Tongue (tissue), 2 donors: ENCODE results near the gene TSPAN32. TPM values are rescaled to one million over a fixed set of nuclear protein-coding genes. Genes with fewer than 3 reads are reported as not detected.
A peak's percentile ranks its signal among the peaks of the same experiment; 100 is the strongest.
"Not testable (repeated sequence)": the region's sequence is repeated elsewhere in the genome, so short reads cannot be mapped to it uniquely, and the experiment has no call there.

ENCODE experiments used
- DNase-seq: peaks from one replicate; pipeline ENCODE4 v3.0.0-alpha.2; 2015
- total RNA-seq: library from RNA; depleted of rRNA; stranded (reverse); fragments of >200 nt; gene quantifications from one replicate; pipeline ENCODE4 v1.2.3, GENCODE V29; 2014

The TSPAN32 gene
- total RNA-seq, 1 donor from 2014 or later = 2.1 TPM

DNA sequence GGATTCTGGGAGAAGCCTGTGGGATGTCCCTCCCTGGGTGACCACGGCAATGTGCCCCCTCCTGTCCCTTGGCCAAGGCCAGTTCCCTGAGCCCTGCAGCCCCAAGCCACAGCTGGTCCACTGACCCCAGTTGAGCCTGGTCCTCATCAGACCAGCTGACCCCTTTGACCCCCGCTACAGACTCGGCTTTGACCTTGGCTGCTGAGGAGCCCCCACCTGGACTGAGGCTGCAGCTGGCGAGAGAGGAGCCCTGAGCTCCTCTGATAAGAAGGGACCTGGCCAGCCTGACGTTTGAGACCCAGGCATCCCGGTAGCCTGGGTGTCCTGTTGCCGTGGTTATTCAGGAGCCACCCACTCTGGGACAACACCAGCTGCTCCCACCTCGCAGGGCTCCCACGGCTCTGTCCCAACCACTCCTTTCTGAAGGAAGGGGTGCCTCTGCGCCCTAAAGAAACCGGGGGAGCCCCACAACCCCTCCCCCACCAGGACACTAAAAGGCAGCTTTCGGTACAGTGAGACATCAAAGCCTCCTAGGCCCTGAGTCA is 34.4 kb upstream of the TSPAN32 start:
- no peak for DNase-seq

DNA sequence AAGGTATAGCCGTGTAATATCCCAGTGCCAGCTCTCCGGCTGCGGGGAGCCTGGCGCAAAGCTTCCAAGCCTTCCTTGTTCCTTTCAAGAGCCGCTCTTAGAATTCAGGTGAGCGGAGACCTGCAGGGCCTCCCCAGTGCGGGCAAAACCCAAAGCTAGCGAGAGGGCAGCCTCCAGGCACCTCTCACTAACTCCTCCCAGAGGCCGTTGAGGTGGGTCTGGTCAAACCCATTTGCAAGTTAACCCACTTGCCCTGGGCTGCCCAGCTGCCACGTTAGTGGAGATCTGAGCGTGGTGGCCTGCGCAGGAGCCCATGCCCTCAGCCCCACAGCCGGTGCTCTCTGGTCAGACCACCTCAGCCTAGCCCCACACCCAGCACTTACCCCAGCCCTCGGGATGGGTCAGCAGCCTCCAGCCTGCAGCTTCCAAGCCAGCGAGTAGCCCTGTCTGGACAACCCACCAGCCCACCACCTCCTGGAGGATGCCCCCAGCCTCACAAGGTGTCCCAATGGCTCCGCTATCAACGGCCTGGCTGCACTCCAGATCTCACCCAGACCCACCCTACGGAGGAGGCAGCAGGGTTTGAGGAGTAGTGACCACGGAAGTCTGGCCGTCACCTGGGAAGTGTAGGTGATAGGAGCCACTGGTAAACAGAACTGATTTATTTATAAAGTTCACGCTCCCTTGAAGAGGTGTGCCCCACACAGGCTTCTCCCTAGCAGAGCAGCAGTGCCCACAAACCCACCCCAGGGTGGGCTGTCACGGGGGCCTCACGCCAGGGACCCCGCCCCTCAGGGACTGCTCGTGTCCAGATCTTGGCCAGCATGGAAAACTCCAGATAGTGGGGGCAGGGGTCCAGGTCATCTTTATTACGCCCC is 33.7 kb upstream of the TSPAN32 start:
- no peak for DNase-seq

DNA sequence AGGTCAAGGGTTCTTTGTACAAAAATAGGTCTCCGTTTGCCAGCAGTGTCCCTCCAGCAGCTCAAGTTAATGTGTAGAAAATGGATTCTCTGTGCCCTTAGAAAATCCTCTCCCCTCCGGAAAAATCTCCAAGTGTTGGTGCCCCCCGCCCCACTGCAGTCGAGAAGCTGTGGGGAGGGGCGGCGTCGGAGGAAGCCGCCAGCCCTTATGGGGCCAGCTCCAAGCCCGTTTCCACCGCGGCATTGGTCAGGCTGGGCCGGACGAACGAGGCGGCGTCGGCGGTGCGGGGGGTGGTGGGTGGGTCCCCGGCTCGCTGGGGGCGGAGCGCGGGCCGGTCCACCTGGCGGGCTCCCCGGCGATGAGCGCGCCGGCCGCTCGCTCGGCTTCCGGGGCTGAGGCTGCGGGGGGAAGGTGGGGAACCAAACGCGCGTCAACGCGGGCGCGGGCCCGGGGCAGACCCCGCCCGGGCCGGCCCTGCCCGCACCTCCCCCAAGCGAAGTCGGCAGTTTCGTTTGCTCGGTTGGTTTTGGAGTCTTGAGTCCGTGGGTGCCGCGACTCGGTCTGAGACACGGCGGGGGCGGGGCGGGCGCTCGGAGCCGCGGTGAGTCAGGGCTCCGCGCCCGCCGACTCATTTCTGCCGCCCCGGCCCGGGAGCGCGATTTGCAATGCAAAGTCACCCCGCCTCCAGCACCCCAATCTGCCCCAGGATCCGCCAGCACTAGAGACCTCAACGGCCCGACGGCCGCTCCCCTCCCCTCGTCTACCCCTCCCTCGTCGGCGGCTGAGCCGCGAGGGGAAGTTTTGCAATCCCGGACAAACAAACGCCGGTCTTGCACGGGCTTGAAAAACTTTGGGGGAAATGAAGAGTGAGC is 32.8 kb upstream of the TSPAN32 start:
- peak; percentile 45 for DNase-seq

DNA sequence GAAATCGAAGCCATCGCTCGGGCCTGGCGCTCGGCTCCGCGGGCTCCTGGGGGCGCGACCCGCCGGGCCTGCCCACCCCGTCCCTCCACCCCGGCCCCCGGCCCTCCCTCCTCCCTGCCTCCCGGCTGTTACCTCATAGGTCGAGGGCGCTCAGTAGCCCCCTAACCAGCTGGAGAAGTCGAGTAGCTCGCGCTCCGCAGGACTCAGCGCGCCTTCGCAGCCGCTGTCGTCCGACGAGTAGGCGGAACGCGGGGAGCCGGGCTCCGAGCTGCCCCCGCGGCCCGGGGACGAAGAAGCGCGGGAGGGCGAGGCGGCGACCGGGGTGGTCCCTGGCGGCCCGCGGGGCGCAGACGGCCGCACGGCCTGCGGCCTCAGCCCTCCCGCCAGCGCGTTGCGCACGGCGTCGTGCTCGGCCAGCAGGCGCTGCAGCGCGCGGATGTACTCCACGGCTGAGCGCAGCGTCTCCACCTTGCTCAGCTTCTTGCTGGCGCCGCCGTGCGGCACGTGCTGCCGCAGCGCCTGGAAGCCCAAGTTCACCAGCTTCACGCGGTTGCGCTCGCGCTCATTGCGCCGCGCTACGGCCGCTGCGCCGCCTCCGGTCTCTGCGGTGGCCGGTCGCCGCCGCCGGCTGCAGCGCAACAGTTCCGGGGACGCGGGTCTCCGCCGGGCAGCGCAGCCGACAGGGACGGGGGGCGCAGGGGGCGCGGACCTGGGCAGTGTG is 32.1 kb upstream of the TSPAN32 start:
- peak; percentile 82 for DNase-seq

DNA sequence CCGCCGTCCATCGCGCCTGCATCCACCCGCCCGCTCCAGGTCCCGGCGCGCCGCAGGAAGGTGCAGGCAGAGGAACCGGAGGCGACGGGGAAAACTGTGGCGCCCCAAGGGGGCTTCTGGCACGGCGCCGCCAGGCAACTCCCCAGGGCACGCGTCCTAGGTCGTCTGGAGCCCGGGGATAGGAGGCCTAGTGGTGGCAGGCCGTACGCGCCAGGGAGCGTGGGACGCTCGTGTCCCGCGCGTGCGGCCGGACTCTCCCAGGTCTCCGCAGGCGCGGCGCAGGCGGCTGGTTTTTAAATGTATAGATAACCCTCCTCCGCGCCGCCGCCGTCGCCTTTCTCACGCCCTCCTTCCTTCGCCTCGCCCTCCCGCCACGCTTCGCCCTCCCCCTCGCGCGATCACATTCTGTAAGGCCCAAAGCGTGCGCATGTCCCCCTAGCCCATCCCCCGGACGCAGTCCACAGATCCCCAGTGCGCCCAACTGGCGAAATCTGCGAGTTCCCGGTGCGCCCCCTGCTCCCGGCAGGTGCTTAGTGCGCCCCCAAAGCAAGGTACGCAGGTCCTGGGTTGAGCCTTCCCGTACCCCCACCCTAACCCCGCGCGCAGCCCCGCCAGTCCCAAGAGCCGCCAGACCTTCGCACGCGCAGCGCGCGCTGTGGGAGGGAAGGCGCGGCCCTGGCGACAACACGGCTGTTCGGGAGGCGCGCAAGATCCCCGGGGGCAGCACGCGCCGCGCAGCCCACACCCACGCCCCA is 31.3 kb upstream of the TSPAN32 start, which contains the start of gene ASCL2:
Gene ASCL2, minus strand, starts transcription at position 267 of the 755 bp plus-strand sequence. Its CDS starts 256 bp downstream, at position 11.
- DNase-seq = peak; percentile 26

DNA sequence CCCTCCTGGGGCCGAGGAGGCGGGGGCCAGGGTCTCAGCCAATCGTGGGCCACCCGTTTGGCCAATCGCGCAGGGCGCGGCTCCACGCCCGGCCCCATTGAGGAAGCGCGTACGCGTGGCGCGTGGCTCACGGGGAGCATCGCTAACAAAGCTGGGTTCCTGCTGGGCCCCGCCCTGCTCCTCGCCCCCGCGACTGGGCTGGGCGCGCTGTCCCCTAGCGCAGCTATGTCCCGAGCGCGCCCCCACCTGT is 30.8 kb upstream of the TSPAN32 start:
- peak; percentile 37 for DNase-seq

DNA sequence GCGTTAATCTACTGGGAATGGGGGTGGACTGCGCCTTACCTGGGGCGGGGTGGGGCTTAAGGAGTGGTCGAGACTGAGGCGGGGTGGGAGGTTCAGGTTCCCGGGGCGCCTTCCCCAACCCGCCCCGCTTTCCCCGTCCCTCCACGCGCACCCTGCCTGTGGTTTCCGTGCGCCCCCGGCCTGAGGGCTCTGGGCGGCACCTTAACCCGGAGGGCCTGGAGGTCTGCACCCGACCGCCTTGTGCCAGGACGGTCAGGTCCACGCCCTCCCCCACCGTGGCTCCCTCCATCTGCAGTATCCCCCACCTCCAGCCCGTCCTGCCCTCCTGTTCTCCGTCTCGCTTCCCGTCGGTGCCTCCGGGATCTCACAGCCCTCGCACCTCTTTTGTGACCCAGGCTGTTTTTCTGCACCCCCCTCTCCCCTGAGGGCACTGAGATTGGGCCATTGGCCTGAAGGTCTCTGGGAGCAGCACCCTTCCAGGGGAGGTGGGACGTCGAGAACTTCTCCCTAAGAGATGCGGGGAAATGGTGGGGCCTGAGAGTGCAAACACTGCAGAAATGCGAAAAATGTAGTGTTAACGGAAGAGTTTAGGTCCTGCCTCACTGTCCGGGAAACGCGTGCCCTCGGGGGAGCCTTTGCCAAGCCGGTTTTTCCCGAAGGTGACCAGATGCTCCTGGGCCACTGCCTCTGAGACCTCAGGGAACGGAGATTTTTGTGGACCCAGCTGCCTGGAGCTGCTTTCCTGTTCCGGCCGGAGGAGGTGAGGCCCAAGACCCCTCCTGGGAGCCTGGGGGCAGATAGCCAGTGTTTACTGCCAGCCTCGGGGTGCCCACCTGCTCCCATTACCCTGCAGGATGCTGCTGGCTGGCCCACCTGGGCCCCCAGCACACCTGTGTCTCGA is 30.2 kb upstream of the TSPAN32 start:
- no peak for DNase-seq

DNA sequence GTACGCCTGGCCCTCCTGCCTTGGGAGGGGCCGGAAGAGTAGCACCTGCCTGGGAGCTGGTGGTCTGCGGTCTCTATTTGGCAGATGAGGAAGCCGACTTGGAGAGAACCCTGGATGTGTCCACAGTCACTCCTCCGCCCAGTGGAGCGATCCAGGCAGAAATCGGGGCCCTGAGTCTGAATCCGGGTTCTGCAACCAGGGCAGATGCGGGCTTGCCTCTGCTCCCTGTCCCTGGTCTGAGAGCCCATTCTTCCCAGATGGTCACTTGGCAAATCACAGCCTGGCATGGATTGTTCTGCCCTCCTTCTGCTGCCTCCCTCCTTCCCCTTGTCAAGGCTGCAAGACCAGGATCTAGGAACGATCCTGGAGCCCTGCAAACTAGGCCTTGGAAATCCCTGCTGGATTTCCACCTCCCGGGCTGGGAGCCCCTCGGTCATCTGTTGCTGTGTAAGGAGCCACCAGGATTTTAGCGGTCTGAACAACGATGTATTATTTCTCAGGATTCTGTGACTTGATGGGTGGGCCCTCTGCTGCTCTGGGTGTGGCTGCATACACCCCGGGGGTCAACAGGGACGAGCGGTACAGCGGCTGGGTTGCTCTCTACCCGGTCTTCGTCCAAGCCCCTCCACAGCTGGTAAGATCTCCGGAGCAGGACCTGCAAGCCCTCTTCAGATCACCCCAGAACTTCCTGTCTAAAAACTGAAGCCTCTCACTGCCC is 29.4 kb upstream of the TSPAN32 start:
- DNase-seq = no peak

DNA sequence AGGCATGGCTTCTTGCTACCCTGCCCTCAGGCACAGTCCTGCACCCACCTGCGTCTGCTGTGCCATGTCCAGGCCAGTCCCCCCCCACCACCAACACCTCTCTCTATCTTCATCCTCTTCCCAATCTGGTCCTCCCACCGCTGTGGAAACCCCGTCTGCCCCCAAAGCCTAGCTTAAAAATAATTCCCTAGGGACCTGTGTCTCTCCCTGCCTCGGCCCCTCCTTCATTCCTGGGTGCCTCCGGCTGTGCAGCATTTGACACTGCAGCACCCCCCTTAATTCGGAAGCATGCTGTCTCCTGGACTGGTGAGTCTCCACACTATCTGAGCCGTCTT is 28.9 kb upstream of the TSPAN32 start:
- no peak for DNase-seq

DNA sequence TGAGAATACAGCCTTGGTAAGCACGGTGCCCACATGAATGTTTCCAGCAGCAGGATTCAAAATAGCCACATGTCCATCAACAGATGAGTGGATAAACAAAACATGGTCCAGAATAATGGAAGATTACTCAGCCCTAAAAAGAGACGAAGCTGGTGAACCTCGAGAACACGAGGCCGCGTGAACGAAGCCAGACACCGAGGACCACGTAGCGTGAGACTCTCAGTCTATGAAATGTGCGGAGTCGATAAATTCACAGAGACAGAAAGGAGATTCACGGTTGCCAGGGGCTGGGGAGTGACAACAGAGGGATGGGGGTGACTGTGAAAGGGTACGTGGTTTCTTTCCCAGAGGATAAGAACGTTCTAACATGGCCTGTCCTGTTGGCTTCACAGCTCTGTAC is 28.5 kb upstream of the TSPAN32 start:
- DNase-seq = no peak

DNA sequence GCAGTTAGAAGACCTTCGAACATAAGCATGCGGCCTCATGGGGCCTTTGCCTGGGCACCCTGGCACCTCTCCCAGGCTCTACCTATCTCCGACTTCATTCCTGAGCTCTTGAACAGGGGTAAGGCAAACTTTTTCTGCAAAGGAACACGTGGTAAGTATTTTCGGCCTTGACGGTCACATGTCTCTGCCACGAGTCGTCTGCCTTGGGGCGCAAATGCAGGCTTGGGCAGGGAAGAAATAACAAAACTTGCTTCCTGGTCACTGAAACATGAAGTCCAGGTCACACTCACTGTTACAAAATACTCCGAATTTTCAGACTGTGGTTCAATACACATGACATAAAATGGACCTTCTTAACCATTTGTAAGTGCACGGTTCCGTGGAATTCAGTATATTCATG is 28.0 kb upstream of the TSPAN32 start:
- no peak for DNase-seq

DNA sequence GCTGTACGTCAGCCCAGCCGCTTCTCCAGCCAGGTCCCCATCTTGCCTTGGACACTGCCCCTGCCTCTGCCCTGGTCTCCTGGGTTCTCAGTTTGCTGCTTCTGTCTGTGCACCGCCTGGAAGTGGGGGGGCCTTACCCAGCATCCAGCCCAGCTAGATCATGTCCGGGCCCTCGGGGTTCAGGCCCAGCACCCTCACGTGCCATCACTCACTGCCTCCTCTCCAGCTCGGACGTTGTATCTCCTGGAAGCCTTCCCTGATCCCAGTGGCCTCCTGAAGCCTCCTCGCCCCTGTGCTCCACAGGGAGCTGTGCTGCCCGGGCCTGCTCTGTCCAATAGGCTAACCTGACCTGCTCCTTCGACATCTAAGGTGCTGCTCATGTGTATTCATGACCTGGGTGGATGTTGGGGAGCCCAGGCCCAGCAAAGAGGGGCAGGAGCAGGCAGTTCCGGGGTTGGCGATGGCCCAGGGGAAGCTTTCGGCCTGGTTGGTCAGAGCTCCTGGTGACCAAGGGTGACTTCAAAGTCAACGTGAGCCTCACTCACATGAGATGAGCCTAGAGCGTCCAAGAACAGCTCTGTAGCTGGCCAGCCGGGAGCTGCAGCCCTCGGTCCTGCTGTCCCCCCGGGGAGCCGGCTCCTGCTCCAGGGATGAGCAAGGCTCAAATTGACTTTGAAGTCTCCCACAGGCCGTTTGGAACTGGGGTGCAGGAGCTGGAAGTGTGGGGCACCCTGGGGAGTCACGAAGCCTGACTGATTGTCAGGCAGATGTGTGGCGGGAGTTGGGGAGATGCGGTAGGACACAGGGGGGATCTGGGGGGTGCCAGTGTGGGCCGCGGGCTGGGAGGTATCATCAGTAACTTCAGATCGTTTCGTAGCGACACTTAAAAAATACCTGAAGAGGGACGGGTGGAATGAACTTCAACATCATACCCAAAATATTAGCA is 26.2 kb upstream of the TSPAN32 start:
- no peak for DNase-seq

DNA sequence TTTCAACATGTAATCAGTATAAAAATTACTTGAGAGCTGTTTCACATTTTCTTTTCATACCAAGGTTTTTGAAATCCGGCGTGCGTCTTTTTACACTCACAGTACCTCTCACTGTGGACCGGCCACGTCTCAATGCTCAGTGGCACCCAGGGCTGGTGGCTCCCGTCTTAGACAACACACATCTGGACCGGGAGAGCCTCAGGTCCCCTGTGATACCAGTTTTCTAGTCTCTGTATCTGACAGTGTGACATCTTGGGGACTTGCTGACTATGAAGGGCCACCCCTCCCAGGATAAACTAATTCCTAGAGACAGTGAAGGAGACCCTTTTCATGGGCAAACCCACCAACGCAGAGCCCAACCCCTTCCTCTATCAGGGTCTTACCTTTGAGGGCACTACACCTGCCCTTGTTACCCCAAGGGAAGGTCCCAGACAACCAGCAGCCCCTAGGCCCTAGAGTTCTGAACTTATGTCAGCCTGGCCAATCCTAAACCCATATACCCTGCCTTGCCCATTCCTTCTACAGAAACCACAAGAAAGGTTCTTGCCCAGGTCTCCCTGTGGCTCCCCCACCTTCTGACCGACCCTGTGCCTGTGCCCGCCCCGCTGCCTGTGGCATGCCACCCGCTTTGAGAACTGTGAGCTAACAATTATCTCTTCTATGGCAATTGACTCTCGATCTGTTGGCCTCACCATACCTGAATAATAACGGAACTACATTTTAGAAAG is 25.4 kb upstream of the TSPAN32 start:
- no peak for DNase-seq

DNA sequence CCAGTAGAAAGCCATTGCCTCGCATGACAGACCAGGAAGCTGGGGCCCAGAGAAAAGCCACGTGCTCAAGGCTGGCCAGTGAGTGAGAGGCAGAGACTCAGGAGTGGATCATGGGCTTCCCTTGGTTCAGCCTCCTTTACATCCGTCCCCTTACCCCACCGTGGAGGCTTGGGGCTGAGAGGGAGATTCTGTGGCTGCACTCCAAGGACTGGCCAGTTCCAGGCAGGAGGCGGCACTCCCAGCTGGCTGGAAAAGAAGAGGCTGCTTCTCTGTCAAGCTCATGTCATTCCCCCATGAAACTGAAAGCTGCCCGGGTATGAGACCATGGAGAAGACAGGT is 24.8 kb upstream of the TSPAN32 start:
- DNase-seq = no peak

DNA sequence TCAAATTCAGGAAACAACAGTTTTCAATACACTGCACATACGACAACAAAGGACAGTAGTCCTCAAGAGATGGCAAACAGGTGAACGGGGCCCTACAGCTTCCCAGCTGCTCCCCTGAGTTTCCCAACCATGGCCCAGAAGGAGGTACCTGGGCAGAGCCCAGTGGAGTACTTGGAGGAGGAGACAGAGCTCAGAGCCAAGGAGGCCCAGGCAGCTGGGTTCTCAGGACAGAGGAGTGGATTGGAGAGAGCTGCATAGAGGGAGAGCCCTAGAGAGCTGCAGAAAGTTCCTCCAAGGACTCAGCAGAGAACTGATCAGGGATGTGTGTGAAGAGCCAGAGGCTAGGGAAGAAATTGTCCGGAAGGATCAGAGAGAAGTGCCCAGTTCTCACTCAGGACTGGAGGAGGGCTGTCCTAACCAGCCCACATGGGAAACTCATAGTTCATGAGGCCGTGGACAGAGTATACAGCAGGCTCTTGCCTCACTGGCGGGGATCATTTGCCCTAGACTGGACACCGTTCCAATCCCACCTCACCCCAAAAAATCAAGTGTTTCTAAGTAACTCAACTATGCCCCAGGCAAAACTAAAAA is 23.8 kb upstream of the TSPAN32 start:
- DNase-seq = no peak

DNA sequence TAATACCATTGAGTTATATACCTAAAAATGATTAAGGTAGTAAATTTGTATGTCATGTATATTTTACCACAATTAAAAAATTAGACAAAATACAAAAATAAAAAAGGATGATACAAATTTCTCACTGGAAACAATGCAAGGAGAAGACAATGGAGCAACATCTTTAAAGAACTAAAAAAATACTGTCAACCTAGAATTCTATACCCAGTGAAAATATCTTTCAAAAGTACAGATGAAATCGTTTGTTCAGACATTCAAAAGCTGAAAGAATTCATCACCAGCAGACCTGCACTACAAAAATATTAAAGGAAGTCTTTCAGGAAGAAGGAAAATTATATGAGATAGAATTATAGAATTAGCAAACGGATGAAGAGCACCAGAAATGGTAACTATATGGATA is 21.6 kb upstream of the TSPAN32 start:
- DNase-seq = no peak

DNA sequence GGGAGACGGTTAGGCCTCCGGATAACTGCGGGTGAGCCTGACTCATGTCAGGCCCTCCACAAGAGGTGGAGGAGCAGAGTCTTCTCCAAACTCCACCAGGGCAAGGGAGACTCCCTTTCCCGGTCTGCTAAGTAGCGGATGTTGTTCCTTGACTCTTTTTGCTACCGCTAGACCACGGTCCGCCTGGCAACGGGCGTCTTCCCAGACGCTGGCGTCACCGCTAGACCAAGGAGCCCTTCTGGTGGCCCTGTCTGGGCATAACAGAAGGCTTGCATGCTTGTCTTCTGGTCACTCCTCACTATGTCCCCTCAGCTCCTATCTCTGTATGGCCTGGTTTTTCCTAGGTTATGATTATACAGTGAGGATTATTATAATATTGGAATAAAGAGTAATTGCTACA is 15.5 kb upstream of the TSPAN32 start:
- DNase-seq = not testable (repeated sequence)

DNA sequence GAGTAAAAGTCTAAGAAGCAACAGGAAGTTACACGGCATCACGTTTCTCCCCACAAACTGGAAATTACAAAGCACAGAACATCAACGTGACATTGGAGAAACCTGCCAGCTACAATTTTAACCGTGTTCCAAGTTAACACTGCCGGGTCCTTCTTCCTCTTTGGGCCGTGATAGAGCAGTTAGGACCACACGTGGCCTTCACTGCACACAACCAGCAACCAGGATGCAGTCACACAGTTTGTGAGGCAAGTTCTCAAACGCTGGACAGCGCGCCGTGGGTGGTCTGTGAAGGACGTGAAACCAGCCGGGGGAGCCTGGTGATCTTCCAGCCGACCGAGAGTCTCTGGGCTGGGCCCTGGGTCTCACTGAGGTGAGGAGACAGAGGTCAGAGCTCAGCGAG is 14.7 kb upstream of the TSPAN32 start:
- DNase-seq = no peak
